Astrocyte of the cerebellum (primary cell): Measurements from ENCODE around the gene BCL2L11.
A peak's percentile ranks its signal among the peaks of the same experiment; 100 is the strongest.

Source experiments
- DNase-seq: peaks from one replicate; pipeline ENCODE4 v3.0.0-alpha.2; 2011; ENCODE audit warnings: low read depth
- H3K4me3 ChIP-seq: 2 replicates; pipeline ENCODE4 v1.5.1; 2011; ENCODE audit warnings: mild to moderate bottlenecking, low read depth, low read length, moderate library complexity
- in situ Hi-C: cut with HindIII; loops from 2 replicates; pipeline ENCODE4 v1.10.0; 2017; ENCODE audit warnings: low sequenced_read_pairs
- TF ChIP-seq, protein P1 (sequence below): IDR thresholded peaks from 2 replicates; pipeline ENCODE4 v1.5.1; 2012; ENCODE audit warnings: low read length, low read depth, moderate library complexity, mild to moderate bottlenecking; ENCODE audit errors: missing control alignments

The BCL2L11 gene

DNA sequence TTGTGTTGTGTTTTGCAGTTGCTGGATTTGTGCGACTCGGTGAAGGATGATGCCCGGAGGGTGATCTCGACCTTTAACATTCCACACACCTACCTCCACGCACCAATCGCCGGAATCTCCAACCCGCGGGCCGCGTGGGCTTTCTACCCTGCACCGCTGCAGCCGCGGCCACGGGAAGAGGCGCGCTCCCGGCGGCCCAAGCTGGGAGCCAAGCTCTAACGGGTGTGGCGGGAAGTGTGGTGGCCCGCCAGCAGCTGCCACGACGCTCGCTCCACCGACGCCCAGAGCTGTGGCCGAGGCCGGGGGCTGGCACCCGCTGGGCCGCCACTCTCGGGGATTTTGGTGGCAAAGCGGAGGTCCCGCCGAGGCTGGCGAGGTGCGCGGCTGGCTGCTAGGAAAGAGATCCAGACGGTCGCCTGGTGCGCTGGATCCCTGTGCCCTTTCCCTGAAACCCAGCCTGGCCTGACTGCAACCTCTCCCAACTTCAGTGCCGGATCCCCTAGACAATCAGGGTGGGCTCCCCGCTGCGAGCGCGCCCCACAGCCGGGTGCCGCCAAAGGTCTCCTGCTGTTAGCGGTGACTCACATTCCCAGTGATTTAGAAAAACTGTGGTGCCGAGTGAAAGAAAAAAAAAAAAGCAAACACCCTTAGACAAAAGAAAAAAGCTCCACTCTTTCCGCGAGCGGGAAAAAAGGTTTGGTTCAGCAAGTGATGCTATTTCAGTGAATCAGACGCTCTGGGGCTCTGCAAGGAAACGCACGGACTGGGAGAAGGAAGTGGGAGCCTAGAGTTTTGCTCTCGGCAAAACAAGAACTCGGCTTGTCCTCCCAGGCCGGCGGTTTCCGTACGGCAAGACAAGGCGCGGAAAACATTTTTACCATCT is 2.9 kb upstream of the BCL2L11 start:
- in situ Hi-C loops, result no loop called here
- TF ChIP-seq, protein P1, sequence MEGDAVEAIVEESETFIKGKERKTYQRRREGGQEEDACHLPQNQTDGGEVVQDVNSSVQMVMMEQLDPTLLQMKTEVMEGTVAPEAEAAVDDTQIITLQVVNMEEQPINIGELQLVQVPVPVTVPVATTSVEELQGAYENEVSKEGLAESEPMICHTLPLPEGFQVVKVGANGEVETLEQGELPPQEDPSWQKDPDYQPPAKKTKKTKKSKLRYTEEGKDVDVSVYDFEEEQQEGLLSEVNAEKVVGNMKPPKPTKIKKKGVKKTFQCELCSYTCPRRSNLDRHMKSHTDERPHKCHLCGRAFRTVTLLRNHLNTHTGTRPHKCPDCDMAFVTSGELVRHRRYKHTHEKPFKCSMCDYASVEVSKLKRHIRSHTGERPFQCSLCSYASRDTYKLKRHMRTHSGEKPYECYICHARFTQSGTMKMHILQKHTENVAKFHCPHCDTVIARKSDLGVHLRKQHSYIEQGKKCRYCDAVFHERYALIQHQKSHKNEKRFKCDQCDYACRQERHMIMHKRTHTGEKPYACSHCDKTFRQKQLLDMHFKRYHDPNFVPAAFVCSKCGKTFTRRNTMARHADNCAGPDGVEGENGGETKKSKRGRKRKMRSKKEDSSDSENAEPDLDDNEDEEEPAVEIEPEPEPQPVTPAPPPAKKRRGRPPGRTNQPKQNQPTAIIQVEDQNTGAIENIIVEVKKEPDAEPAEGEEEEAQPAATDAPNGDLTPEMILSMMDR, result no peak
- peak; percentile 62 for DNase-seq
- H3K4me3 ChIP-seq, result peak overlapping the region; percentile 42

DNA sequence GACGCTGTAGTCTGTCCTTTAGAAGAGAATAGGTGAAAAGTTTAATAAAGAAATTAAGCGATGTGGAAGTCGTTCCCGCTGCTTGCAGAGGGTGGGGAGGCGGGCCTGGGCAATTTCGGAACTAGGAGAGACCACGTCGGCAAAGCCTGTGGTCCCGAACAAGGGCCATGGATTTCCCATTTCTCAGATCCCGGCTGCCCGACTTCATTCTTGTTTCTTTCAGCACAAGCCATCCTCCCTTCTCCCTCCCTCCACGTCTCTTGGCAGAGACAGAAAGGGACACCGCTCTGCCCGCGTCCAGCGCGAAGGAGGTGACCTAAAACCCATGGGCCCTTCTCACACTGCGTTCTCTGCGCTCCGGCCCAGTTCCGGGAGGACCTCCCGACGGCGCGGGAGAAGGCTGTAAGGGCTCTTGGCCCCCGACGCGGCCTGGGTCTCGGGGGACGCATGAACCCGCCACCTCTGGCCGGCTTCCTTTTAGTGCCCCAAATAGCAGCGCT is 2.2 kb upstream of the BCL2L11 start:
- in situ Hi-C loops, result no loop called here
- no peak for DNase-seq
- TF ChIP-seq, protein P1, result no peak

DNA sequence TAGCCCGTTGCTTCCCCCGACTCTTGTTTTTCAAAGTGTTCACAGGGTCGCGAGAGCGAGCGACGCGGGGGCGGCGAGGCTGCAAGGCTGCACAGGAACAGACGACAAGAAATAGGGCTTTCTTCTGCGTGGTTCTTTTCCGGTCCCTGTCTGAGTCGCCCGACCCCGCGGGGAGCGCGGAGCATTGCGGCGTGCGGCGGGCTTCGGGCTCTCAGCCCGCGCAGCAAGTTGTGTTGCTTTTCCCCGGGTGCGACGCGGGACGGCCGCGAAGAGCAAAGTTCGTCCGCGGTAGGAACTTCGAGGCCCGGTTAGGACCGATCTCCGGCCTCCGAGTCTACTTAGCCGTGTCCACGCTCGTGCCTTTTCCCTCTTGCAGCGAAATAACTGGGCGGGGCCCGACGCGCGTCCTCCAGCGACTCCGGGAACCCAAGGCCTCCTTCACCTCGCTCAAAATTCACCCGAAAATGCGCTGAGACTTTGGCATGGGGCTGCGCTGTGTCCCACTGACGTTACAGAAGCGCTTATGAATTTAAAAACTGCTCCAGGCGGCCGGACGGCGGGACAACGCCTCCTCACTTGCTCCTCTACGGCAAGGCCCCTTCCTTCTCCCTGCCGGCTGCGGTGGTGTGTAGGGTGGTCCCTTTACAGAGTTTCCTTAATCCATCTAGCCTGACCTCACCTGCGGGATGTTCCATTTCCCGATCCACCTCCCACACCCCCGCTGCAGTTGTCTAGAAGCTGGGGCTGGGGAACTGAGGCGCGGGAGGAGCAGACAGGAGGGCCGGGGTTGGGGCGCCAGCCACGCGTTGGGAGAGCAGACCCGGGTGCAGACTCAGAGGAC is 1.5 kb upstream of the BCL2L11 start:
- no peak for DNase-seq
- in situ Hi-C loops, result no loop called here
- TF ChIP-seq, protein P1, result no peak
- peak overlapping the region; percentile 93 for H3K4me3 ChIP-seq

More for the DNA sequence above, 2.2 kb upstream of the BCL2L11 start:
- peak overlapping the region; percentile 42 for H3K4me3 ChIP-seq

DNA sequence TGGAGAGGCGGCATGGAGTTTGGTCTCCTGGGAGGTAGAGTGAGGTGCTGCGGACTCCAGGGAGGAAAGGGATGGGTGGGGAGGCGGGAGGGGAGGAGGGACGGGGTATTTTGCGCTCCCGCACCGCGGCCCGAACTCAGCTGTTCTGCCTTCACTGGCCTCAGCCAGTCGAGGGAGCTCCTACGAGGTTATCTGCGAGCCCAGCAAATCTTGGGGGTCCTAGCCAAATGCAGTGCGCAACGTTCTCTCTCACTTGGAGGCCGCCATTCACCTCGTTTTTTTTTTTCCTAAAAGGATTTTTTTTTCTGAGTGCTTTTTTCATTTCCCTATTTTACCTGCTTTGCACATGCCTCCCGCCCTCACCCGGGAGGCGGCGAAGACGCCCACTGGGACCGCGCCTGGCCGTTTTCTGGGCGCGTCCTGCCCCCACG is 877 bp upstream of the BCL2L11 start:
- H3K4me3 ChIP-seq, result peak overlapping the region; percentile 93
- DNase-seq, result no peak
- TF ChIP-seq, protein P1, result no peak
- in situ Hi-C loops, result no loop called here

DNA sequence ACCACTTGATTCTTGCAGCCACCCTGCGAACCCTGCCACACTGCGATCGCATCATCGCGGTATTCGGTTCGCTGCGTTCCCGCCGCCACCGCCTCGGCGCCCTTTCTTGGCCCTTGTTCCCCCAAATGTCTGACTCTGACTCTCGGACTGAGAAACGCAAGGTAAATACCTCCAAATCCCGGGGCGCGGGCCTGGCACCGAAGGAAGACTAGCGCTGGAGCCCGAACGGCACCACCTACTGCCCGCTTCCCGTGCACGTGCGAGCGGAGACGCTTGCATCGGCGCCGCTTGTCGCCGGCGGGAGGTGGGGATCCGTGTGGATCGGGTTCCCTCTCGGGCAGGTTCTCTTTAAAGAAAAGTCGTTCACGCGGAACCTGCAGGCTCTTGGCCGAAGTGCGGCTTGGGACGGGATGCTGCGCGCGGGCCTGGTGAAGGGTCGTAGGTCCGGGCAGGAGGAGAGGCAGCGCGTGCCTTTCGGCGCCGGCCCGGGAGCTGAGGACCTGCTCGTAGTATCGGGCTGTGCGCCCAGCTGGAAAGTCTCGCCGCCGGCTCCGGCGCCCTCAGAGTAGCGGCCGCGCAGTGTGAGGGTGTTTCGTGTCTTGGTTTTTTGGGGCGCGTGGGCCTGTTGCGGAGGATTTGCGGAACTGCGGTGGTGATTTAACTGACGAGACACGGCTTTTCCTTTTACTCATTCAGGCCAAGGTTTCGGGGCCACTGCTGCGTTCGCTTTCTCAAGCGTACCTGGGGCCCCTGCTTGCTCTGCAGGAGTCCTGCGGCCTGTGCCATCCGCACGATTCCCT is 514 bp downstream of the BCL2L11 start:
- in situ Hi-C loops, result no loop called here
- no peak for DNase-seq
- peak overlapping the region; percentile 93 for H3K4me3 ChIP-seq
- TF ChIP-seq, protein P1, result no peak
